Endothelial cell of umbilical vein (primary cell): ENCODE measurements around the gene SLC23A2. TPM values are rescaled to one million over a fixed set of nuclear protein-coding genes. Genes with fewer than 3 reads are reported as not detected.

Experiments
- BruUV-seq: library from RNA; stranded (reverse); fragments of 400-500 nt; replicated peaks from 2 replicates; lab custom pipeline; 2021; lab: Mats Ljungman, UMichigan
- CTCF ChIA-PET: fragments of 300-600, 350-600 bp; sonication (Branson Sonifier 250); formaldehyde crosslinking; loops from one replicate; lab custom pipeline; 2021; ENCODE audit warnings: antibody characterized with exemption, inconsistent platforms; lab: Charles Lee
- POLR2A ChIA-PET: fragments of 300-600, 350-600 bp; sonication (Branson Sonifier 250); formaldehyde crosslinking; loops from one replicate; lab custom pipeline; 2021; ENCODE audit warnings: antibody characterized with exemption, inconsistent platforms; lab: Charles Lee
- DNase-seq: peaks from one replicate; pipeline ENCODE4 v3.0.0-alpha.2; 2011; ENCODE audit warnings: low read depth, low spot score
- FAIRE-seq: peaks from 2 replicates; lab custom pipeline; 2011; peaks lifted over from hg19 to GRCh38; lab: Jason Lieb, UNC
- H2AFZ ChIP-seq: 2 replicates; pipeline ENCODE4 v1.6.0; 2012; ENCODE audit warnings: low read depth, low read length, control low read depth, inconsistent platforms
- H3K27ac ChIP-seq: 2 replicates; pipeline ENCODE4 v1.5.1; 2011; ENCODE audit warnings: low read depth, mild to moderate bottlenecking, control low read depth, low read length, moderate library complexity; ENCODE audit not compliant: insufficient read depth
- H3K27me3 ChIP-seq, 2 experiments: 2 replicates each; pipeline versions ENCODE4 v1.6.0 to v1.6.1; 2011; ENCODE audit warnings: low read length in 2 of 2, mixed read lengths in 1 of 2; ENCODE audit not compliant: control insufficient read depth in 2 of 2, insufficient read depth in 2 of 2
- H3K36me3 ChIP-seq, 2 experiments: 2 replicates in 1 of 2; 3 replicates in 1 of 2; pipeline ENCODE4 v1.5.1; 2011; ENCODE audit warnings: low read length in 2 of 2, mild to moderate bottlenecking in 1 of 2, moderate library complexity in 1 of 2; ENCODE audit not compliant: control insufficient read depth in 2 of 2, insufficient read depth in 2 of 2; ENCODE audit errors: extremely low read depth in 1 of 2
- H3K4me1 ChIP-seq: 3 replicates; pipeline ENCODE4 v1.5.1; 2011; ENCODE audit warnings: mild to moderate bottlenecking, low read length; ENCODE audit not compliant: control insufficient read depth, insufficient read depth; ENCODE audit errors: extremely low read depth
- H3K4me2 ChIP-seq: 2 replicates; pipeline ENCODE4 v1.6.1; 2011; ENCODE audit warnings: low read length, control low read depth, mixed read lengths; ENCODE audit not compliant: insufficient read depth
- H3K4me3 ChIP-seq, 3 experiments: fragments of 200-600 bp in 1 of 3; sonication (generic), shearing (Covaris generic) in 1 of 3; replicated peaks in 1 of 3; 2 replicates each; pipeline ENCODE4 v1.5.1; 2011 to 2016; ENCODE audit warnings: control low read depth in 3 of 3, low read length in 3 of 3, mild to moderate bottlenecking in 2 of 3, inconsistent platforms in 1 of 3, low read depth in 1 of 3, moderate library complexity in 1 of 3; ENCODE audit not compliant: insufficient read depth in 1 of 3
- H3K79me2 ChIP-seq: 2 replicates; pipeline ENCODE4 v1.6.0; 2012; ENCODE audit warnings: low read length, inconsistent platforms; ENCODE audit not compliant: control insufficient read depth, insufficient read depth
- H3K9ac ChIP-seq: replicated peaks from 2 replicates; pipeline ENCODE3; 2011; ENCODE audit warnings: low read length, control low read depth; ENCODE audit not compliant: insufficient read depth; ENCODE audit errors: extremely low read depth
- H3K9me1 ChIP-seq: replicated peaks from 3 replicates; pipeline ENCODE4 v1.6.0; 2011; ENCODE audit warnings: mild to moderate bottlenecking, low read length; ENCODE audit not compliant: control insufficient read depth, insufficient read depth; ENCODE audit errors: extremely low read depth
- H3K9me3 ChIP-seq: replicated peaks from 2 replicates; pipeline ENCODE4 v1.5.1; 2012; ENCODE audit warnings: low read length, inconsistent platforms; ENCODE audit not compliant: control insufficient read depth, insufficient read depth
- H4K20me1 ChIP-seq: replicated peaks from 2 replicates; pipeline ENCODE3; 2011; ENCODE audit warnings: mild to moderate bottlenecking, low read length; ENCODE audit not compliant: control insufficient read depth, insufficient read depth; ENCODE audit errors: extremely low read depth
- EZH2 ChIP-seq: IDR thresholded peaks from 2 replicates; pipeline ENCODE4 v1.6.1; 2012; ENCODE audit warnings: borderline replicate concordance, low read depth, mild to moderate bottlenecking, moderate library complexity, low read length, inconsistent platforms; ENCODE audit not compliant: severe bottlenecking
- FOS ChIP-seq: IDR thresholded peaks from 2 replicates; pipeline ENCODE4 v1.6.1; 2011; ENCODE audit warnings: mild to moderate bottlenecking, low read length, moderate library complexity, borderline replicate concordance; ENCODE audit not compliant: insufficient read depth
- GATA2 ChIP-seq: IDR thresholded peaks from 2 replicates; pipeline ENCODE4 v1.7.0; 2011; ENCODE audit warnings: low read depth, mild to moderate bottlenecking, moderate library complexity, mixed read lengths, low read length; ENCODE audit not compliant: insufficient read length, insufficient read depth
- JUN ChIP-seq: IDR thresholded peaks from 2 replicates; pipeline ENCODE4 v1.6.1; 2011; ENCODE audit warnings: borderline replicate concordance, low read depth; ENCODE audit not compliant: insufficient read length, insufficient read depth
- MYC ChIP-seq: IDR thresholded peaks from one replicate; pipeline ENCODE4 v1.6.1; 2011; ENCODE audit warnings: mild to moderate bottlenecking, low read depth, low read length
- POLR2A ChIP-seq: IDR thresholded peaks from 2 replicates; pipeline ENCODE4 v1.6.1; 2012; ENCODE audit warnings: low read depth, mild to moderate bottlenecking, control low read depth, low read length
- POLR2AphosphoS5 ChIP-seq: IDR thresholded peaks from 2 replicates; pipeline ENCODE4 v1.6.1; 2012; ENCODE audit warnings: low read depth, mild to moderate bottlenecking, control low read depth, low read length, moderate library complexity; ENCODE audit not compliant: insufficient read depth
- dilution Hi-C: fragments of 300-500 bp; cut with MboI; formaldehyde crosslinking; loops from one replicate; pipeline ENCODE4 v1.15.0; 2019; ENCODE audit warnings: low sequenced_read_pairs; ENCODE audit not compliant: extremely low pct_ligation_motif_present
- intact Hi-C: fragments of 100-400 bp; cut with micrococcal nuclease; formaldehyde crosslinking; loops from one replicate; pipeline ENCODE4 v1.10.0; 2022
- polyA plus RNA-seq, 4 experiments: library from polyadenylated mRNA; depleted of rRNA in 3 of 4; stranded (reverse) in 3 of 4; unstranded in 1 of 4; fragments of >200 nt; gene quantifications; 2 replicates each; pipeline versions ENCODE4 v1.2.1 to v1.2.3, GENCODE V29; 2011 to 2012; ENCODE audit warnings: missing spikeins in 1 of 4
- total RNA-seq: library from RNA; stranded (reverse); gene quantifications from 2 replicates; pipeline ENCODE4 v1.2.3, GENCODE V29; 2021
- TF ChIP-seq, protein P1 (sequence below), 2 donors: IDR thresholded peaks; 1 replicate in 1 of 2; 2 replicates in 1 of 2; pipeline ENCODE4 v1.5.1; 2011; ENCODE audit warnings: low read length in 2 of 2, mild to moderate bottlenecking in 2 of 2, moderate library complexity in 2 of 2, control low read depth in 1 of 2, inconsistent platforms in 1 of 2, low read depth in 1 of 2; ENCODE audit not compliant: insufficient read depth in 1 of 2; ENCODE audit errors: extremely low read depth in 1 of 2
- TF ChIP-seq, protein P2 (sequence below): IDR thresholded peaks from 2 replicates; pipeline ENCODE4 v1.6.1; 2011; ENCODE audit not compliant: insufficient read depth, insufficient read length

Gene SLC23A2
- total and polyA plus RNA-seq, 2 donors (not counting 3 experiments of a cell fraction or from before 2014, with no cell fraction given): 24.4 to 24.5 TPM

GRCh38 chr20:4864311-4864752 is 137.0 kb downstream of the SLC23A2 start:
- Histone ChIP-seq H3K4me3 (no peak overlapping the region), H3K4me1 (no peaks in the 10 kb centered on the region), H3K79me2 (no peaks in the 10 kb centered on the region), H3K9ac (no peak overlapping the region), H4K20me1 (no peaks in the 10 kb centered on the region), H2AFZ (no peak overlapping the region), H3K4me2 (no peak overlapping the region), H3K27ac (no peak overlapping the region), H3K36me3 (peaks cover 0 to 11% of the 10 kb centered on the region in 2 experiments), H3K27me3 (no peaks in the 10 kb centered on the region), H3K9me3 (no peaks in the 10 kb centered on the region), H3K9me1 (no peaks in the 10 kb centered on the region)
- TF ChIP-seq GATA2 (no peak), MYC (no peak), JUN (no peak), FOS (no peak)
- dilution Hi-C loops: no loop called here
- BruUV-seq: no TSS peak
- FAIRE-seq (no peak), DNase-seq (no peak)
- intact Hi-C loops: no loop called here
- POLR2A ChIA-PET: no interaction called here
- CTCF ChIA-PET: no interaction called here

- TF ChIP-seq POLR2A: no peak
- TF ChIP-seq EZH2: no peak
- no peak for TF ChIP-seq JUN
- TF ChIP-seq GATA2: no peak
- TF ChIP-seq, protein P1, sequence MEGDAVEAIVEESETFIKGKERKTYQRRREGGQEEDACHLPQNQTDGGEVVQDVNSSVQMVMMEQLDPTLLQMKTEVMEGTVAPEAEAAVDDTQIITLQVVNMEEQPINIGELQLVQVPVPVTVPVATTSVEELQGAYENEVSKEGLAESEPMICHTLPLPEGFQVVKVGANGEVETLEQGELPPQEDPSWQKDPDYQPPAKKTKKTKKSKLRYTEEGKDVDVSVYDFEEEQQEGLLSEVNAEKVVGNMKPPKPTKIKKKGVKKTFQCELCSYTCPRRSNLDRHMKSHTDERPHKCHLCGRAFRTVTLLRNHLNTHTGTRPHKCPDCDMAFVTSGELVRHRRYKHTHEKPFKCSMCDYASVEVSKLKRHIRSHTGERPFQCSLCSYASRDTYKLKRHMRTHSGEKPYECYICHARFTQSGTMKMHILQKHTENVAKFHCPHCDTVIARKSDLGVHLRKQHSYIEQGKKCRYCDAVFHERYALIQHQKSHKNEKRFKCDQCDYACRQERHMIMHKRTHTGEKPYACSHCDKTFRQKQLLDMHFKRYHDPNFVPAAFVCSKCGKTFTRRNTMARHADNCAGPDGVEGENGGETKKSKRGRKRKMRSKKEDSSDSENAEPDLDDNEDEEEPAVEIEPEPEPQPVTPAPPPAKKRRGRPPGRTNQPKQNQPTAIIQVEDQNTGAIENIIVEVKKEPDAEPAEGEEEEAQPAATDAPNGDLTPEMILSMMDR (IDR thresholded peaks at IDR 0.05; ENCODE audit: extremely low read depth in 1 of 2, insufficient read depth in 1 of 2, low read depth in 1 of 2, low read length in 2 of 2): no peak
- TF ChIP-seq POLR2AphosphoS5: no peak
- TF ChIP-seq, protein P2, sequence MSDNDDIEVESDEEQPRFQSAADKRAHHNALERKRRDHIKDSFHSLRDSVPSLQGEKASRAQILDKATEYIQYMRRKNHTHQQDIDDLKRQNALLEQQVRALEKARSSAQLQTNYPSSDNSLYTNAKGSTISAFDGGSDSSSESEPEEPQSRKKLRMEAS: no peak
- no peak for TF ChIP-seq FOS
- no peak for TF ChIP-seq MYC
- dilution Hi-C loops (no loop called here), intact Hi-C loops (no loop called here)
- ChIA-PET CTCF (interaction anchor here (1.6 kb wide), 1 partner anchor 28 kb away, joined by 4 read pairs; no protein-coding TSS in a partner anchor), POLR2A (no interaction called here)
- no TSS peak for BruUV-seq
- Histone ChIP-seq H3K4me2 (no peak overlapping the region), H3K27me3 (no peaks in the 10 kb centered on the region), H3K4me3 (no peak overlapping the region), H2AFZ (no peak overlapping the region), H3K27ac (no peak overlapping the region), H4K20me1 (no peaks in the 10 kb centered on the region), H3K36me3 (peaks cover 0 to 17% of the 10 kb centered on the region in 2 experiments), H3K4me1 (no peaks in the 10 kb centered on the region), H3K9ac (no peak overlapping the region), H3K9me3 (no peaks in the 10 kb centered on the region), H3K79me2 (no peaks in the 10 kb centered on the region), H3K9me1 (no peaks in the 10 kb centered on the region)
- FAIRE-seq (no peak), DNase-seq (no peak)
These were observed 138.6 kb downstream of the SLC23A2 start for GRCh38 chr20:4862661-4863060.
